Colonic mucosa (tissue), 4 donors: ENCODE measurements around the gene FADS6. TPM values are rescaled to one million over a fixed set of nuclear protein-coding genes. Genes with fewer than 3 reads are reported as not detected.

Experiments used
- DNase-seq: peaks from one replicate; pipeline ENCODE4 v3.0.0-alpha.2; 2020
- H3K27ac ChIP-seq: fragments of 200-600 bp; one replicate; pipeline ENCODE4 v1.8.0; 2021
- H3K27me3 ChIP-seq: fragments of 200-600 bp; one replicate; pipeline ENCODE4 v1.8.0; 2021
- H3K36me3 ChIP-seq: fragments of 200-600 bp; one replicate; pipeline ENCODE4 v1.8.0; 2021
- H3K4me1 ChIP-seq: fragments of 200-600 bp; one replicate; pipeline ENCODE4 v1.8.0; 2021; ENCODE audit warnings: mild to moderate bottlenecking
- H3K4me3 ChIP-seq: fragments of 200-600 bp; one replicate; pipeline ENCODE4 v1.8.0; 2021
- H3K9ac ChIP-seq, 2 donors: one replicate each; pipeline ENCODE4 v1.7.0; 2013; ENCODE audit warnings: control low read depth in 2 of 2, low read depth in 2 of 2, low read length in 2 of 2
- H3K9me3 ChIP-seq: fragments of 200-600 bp; one replicate; pipeline ENCODE4 v1.8.0; 2021
- CTCF ChIP-seq: fragments of 200-600 bp; IDR thresholded peaks from one replicate; pipeline ENCODE4 v1.8.0; 2022; ENCODE audit warnings: antibody characterized with exemption, mild to moderate bottlenecking
- intact Hi-C: fragments of 100-400 bp; cut with DNase I; formaldehyde crosslinking; loops from one replicate; pipeline ENCODE4 v1.14.1; 2022
- total RNA-seq, 2 donors: library from RNA; stranded (reverse); fragmentation: NEBNext Ultra II Directional in 1 of 2; extraction: Animal tissue kit (Norgen Biotek cat#: 25700) in 1 of 2; gene quantifications; one replicate each; pipeline ENCODE4 v1.2.1, GENCODE V29; 2021
- donor health status: healthy.
- donor health status: DM: no; HTN: no; CAD: no.
- donor health status: DM: no; HTN: no; CAD: no.

The FADS6 gene, protein sequence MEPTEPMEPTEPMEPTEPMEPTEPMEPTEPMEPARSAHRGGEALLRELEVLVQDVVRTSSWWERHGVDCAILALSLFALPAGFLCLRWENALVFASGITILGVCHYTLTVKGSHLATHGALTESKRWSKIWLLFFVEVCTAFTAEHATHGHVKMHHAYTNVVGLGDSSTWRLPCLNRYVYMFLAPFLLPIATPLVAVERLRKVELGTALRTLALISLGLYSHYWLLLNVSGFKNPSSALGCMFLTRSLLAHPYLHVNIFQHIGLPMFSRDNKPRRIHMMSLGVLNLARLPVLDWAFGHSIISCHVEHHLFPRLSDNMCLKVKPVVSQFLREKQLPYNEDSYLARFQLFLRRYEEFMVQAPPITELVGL
- total RNA-seq = 10 to 100 TPM in 1 of 2 donors, under 1 TPM in 1; 0.30 to 18.4 TPM

DNA sequence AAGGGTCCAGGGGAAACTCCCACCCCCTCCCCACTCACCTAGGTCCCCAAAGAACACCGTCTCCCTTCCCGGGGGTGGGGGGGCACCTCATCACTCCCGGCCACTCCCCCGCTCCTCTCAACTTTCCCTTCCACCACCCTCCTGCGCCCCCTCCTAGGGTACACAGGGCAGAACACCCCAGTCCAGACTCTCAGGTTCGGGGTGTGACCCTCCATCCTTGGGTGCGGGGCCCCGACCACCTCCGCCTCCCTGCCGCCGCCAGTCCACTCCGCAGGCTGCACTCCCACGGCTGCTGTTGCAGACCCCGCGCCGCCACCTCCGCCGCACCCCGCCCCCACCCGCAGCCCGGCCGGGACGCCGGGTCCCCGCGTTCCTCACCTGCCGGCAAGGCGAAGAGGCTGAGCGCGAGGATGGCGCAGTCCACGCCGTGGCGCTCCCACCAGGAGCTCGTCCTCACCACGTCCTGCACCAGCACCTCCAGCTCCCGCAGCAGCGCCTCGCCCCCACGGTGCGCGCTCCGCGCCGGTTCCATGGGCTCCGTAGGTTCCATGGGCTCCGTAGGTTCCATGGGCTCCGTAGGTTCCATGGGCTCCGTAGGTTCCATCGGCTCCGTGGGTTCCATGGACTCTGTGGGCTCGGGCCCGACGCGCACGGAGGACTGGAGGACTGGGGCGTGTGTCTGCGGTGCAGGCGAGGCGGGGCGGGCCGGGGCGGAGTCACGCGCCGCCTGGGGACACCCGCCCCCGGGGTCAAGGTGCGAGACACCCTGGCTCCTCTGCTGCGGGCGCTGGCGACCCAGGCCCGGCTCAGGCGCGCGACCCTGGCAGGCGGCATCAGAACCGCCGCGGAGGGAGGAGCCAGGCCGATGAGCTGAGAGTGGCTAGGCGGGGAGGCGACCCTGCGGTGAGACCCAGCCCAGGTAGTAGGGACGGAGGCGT is at the start of gene FADS6:
Gene FADS6 (minus strand): TSS at position 660 of the 938 bp plus-strand sequence. CDS start 38 bp downstream, at position 622.
- peaks cover 32% of the 10 kb centered on the region for H3K27me3 ChIP-seq
- peaks cover 4% of the 10 kb centered on the region for H3K4me1 ChIP-seq
- H3K36me3 ChIP-seq = no peaks in the 10 kb centered on the region
- no peak within 1 kb of the TSS for H3K9ac ChIP-seq
- peak within 1 kb of the TSS; percentile 23 for H3K4me3 ChIP-seq
- TF ChIP-seq CTCF = no peak
- no peak for DNase-seq
- no peaks in the 10 kb centered on the region for H3K9me3 ChIP-seq
- intact Hi-C loops = no loop called here
- no peak within 1 kb of the TSS for H3K27ac ChIP-seq

DNA sequence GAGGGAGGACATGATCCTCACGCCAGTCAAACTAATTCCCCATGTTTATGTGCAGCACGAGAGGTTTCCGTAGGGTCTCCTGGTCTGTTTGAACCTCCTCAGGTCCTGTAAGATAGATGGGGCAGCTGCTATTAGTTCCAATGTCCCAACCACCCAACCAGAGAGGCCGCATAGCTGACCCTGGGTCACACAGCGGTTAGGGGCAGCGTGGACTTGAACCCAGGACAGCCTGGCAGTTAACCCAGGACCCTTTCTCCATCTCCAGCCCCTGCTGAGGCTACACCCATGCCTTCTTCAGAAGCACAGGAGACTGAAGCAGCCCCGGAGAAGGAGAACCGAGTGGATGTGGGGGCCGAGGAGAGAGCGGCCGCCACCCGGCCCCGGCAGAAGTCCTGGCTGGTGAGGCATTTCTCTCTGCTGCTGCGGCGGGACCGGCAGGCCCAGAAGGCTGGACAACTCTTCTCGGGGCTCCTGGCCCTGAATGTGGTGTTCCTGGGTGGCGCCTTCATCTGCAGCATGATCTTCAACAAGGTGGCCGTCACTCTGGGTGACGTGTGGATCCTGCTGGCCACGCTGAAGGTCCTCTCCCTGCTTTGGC is 47.8 kb upstream of the FADS6 start:
- H3K36me3 ChIP-seq = no peaks in the 10 kb centered on the region
- no peak overlapping the region for H3K27ac ChIP-seq
- H3K9me3 ChIP-seq = no peaks in the 10 kb centered on the region
- H3K4me1 ChIP-seq = no peaks in the 10 kb centered on the region
- peaks cover 17% of the 10 kb centered on the region for H3K27me3 ChIP-seq
- DNase-seq = no peak
- no peak overlapping the region for H3K9ac ChIP-seq
- H3K4me3 ChIP-seq = no peak overlapping the region
- intact Hi-C loops = no loop called here
- no peak for TF ChIP-seq CTCF

DNA sequence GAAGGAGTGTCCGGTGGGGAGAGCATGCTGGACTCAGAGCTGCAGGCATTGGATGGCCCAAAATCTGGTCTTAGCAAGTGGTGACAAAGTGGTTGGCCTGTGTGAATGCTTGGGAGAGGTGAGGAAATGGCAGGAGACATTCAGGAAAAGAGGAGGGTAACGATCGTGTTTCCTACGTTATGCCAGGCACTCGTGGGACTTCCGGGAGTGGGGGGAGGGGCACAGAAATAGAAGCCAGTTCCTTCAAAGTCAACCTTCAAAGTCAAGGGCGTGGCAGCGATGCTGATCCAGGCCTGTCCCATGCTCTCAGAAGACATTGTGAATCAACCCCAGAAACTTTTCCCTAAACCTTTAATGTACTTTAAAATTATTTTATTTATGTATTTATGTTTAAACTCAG is 46.1 kb upstream of the FADS6 start:
- no peak overlapping the region for H3K27ac ChIP-seq
- peaks cover 29% of the 10 kb centered on the region for H3K27me3 ChIP-seq
- H3K4me3 ChIP-seq = no peak overlapping the region
- no peaks in the 10 kb centered on the region for H3K36me3 ChIP-seq
- no peaks in the 10 kb centered on the region for H3K9me3 ChIP-seq
- no peak for DNase-seq
- no peaks in the 10 kb centered on the region for H3K4me1 ChIP-seq
- intact Hi-C loops = no loop called here
- no peak for TF ChIP-seq CTCF
- no peak overlapping the region for H3K9ac ChIP-seq

DNA sequence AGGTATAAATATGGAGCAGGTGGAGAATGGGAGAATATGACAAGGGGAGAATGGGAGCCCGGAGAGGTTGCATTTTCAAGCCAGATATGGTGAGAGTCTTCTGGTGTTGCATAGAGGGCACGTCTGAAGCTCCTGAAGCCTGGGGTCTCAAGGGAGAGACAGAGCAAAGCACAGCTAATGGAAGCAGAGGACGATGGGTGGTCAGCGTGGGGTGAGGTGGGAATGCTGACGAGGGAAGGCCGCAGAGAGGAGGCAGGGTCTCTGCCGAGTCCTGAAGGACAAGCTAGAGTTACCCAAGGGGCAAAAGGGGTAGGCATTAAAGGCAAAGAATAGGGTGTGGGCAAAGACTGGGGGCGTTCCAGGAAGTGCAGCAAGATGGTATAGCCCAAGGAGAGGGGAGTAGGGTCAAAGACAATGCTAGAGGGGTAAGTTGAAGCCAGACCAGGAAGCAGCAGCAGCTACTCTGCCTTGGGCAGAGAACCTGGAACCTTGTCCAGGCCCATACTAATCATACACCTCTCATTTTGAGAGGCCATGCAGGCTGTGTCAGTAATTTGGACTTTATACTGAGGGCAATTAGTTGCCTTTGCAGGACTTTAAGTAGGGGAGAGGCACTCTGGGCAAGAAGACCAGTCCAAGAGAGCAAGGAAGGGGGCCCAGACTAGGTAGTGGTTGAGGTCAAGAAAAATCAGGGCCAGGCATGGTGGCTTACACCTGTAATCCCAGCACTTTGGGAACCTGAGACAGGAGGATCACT is 44.9 kb upstream of the FADS6 start:
- H3K4me1 ChIP-seq = no peaks in the 10 kb centered on the region
- H3K9me3 ChIP-seq = no peaks in the 10 kb centered on the region
- no peak overlapping the region for H3K27ac ChIP-seq
- no peak overlapping the region for H3K4me3 ChIP-seq
- no peak overlapping the region for H3K9ac ChIP-seq
- DNase-seq = no peak
- no peaks in the 10 kb centered on the region for H3K36me3 ChIP-seq
- no peak for TF ChIP-seq CTCF
- intact Hi-C loops = no loop called here
- peaks cover 29% of the 10 kb centered on the region for H3K27me3 ChIP-seq
